Measurements from ENCODE around the gene CALM3.

DNA sequence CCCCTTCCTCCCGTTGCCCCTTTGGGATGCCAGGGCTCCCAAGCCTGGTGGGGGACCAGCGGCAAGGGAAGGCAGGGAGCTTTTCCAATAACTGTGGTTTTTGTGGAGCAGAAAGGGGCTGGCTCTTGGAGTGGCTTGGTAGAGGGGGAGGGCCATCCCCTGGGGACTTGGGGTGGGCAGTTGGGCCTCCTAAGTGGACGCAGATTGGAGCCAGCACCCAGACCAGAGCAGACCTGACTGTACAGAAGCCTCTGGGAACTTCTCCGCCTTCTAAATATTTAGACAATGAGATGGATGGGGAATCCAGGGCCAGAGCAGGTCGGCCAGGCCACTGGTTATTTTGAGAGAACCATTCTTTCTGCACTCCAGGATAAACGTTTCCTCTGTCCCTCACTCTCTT lies 19.6 kb downstream of the CALM3 start:
- no peak for TF ChIP-seq CTCF (IDR thresholded peaks at IDR 0.05)
- TF ChIP-seq POLR2A (IDR thresholded peaks at IDR 0.05), result no peak
